PFSK-1 (cell line): Measurements from ENCODE around the gene TTBK2.

ENCODE experiments used
- POLR2AphosphoS5 ChIP-seq: IDR thresholded peaks from 2 replicates; pipeline ENCODE4 v1.6.1; 2012; ENCODE audit warnings: low read depth, mild to moderate bottlenecking, control low read depth, low read length, moderate library complexity
- TAF1 ChIP-seq: IDR thresholded peaks from 2 replicates; pipeline ENCODE4 v1.6.1; 2012; ENCODE audit warnings: low read length, control low read depth, borderline replicate concordance; ENCODE audit not compliant: insufficient read depth
- TF ChIP-seq, protein P1 (sequence below), 2 experiments: IDR thresholded peaks; 2 replicates each; pipeline versions ENCODE4 v1.6.1 to v1.8.0; 2011 to 2012; ENCODE audit warnings: low read depth in 2 of 2, low read length in 2 of 2, control low read depth in 1 of 2, inconsistent platforms in 1 of 2, mild to moderate bottlenecking in 1 of 2, moderate library complexity in 1 of 2; ENCODE audit not compliant: insufficient read depth in 1 of 2

DNA sequence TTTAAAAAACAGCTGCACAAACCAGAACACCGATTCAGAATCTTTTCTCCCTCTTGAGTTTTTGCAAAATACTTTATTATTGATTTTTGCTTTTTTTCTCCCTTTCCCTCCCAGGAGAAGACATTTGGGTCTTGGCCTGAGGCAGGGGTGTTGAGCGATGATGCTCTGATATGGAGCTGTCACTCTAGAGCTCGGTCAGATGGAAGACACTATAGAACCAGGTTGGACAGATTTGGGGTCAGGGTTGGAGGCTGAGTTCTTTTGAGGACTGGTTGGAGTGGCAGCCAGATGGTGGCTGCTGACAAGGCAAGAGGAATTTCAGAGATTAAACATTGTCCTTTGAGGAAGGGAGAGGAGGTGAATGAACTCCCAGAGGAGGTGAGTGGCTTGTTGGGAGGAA is 200.5 kb downstream of the TTBK2 start:
- TF ChIP-seq TAF1 (no peak), POLR2AphosphoS5 (no peak)
- TF ChIP-seq, protein P1, sequence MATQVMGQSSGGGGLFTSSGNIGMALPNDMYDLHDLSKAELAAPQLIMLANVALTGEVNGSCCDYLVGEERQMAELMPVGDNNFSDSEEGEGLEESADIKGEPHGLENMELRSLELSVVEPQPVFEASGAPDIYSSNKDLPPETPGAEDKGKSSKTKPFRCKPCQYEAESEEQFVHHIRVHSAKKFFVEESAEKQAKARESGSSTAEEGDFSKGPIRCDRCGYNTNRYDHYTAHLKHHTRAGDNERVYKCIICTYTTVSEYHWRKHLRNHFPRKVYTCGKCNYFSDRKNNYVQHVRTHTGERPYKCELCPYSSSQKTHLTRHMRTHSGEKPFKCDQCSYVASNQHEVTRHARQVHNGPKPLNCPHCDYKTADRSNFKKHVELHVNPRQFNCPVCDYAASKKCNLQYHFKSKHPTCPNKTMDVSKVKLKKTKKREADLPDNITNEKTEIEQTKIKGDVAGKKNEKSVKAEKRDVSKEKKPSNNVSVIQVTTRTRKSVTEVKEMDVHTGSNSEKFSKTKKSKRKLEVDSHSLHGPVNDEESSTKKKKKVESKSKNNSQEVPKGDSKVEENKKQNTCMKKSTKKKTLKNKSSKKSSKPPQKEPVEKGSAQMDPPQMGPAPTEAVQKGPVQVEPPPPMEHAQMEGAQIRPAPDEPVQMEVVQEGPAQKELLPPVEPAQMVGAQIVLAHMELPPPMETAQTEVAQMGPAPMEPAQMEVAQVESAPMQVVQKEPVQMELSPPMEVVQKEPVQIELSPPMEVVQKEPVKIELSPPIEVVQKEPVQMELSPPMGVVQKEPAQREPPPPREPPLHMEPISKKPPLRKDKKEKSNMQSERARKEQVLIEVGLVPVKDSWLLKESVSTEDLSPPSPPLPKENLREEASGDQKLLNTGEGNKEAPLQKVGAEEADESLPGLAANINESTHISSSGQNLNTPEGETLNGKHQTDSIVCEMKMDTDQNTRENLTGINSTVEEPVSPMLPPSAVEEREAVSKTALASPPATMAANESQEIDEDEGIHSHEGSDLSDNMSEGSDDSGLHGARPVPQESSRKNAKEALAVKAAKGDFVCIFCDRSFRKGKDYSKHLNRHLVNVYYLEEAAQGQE (IDR thresholded peaks at IDR 0.05; ENCODE audit: insufficient read depth in 1 of 2, low read depth in 2 of 2, low read length in 2 of 2), result no peak
